AG04450 (cell line): ENCODE measurements around the gene FKBP1C. TPM values are rescaled to one million over a fixed set of nuclear protein-coding genes. Genes with fewer than 3 reads are reported as not detected.
"Not testable (repeated sequence)": the region's sequence is repeated elsewhere in the genome, so short reads cannot be mapped to it uniquely, and the experiment has no call there.

ENCODE experiments used
- CTCF ChIA-PET: fragments of 300-600, 350-600 bp; formaldehyde crosslinking; extraction: SDS; loops from one replicate; lab custom pipeline; 2022; ENCODE audit warnings: antibody characterized with exemption, inconsistent platforms; lab: Charles Lee
- POLR2A ChIA-PET: fragments of 350-600 bp; formaldehyde crosslinking; extraction: SDS; loops from one replicate; lab custom pipeline; 2021; ENCODE audit warnings: antibody characterized with exemption, inconsistent platforms; lab: Yijun Ruan, JAX
- DNase-seq: peaks from one replicate; pipeline ENCODE4 v3.0.0-alpha.2; 2011; ENCODE audit warnings: low read depth, low spot score
- H3K27ac ChIP-seq: one replicate; pipeline ENCODE4 v1.5.1; 2012; ENCODE audit warnings: low read depth, low read length, control low read depth
- H3K27me3 ChIP-seq: one replicate; pipeline ENCODE4 v1.6.0; 2012; ENCODE audit warnings: low read length; ENCODE audit not compliant: control insufficient read depth, insufficient read depth
- H3K4me3 ChIP-seq: 2 replicates; pipeline ENCODE4 v1.5.1; 2011; ENCODE audit warnings: mild to moderate bottlenecking, low read depth, low read length, control low read depth
- H3K9me3 ChIP-seq: 2 replicates; pipeline ENCODE4 v1.5.1; 2012; ENCODE audit warnings: low read length; ENCODE audit not compliant: control insufficient read depth, insufficient read depth
- CTCF ChIP-seq: IDR thresholded peaks from 2 replicates; pipeline ENCODE4 v1.5.1; 2011; ENCODE audit warnings: low read depth, low read length, control low read depth, inconsistent platforms
- polyA plus RNA-seq: library from polyadenylated mRNA; depleted of rRNA; stranded (reverse); fragments of >200 nt; gene quantifications from 2 replicates; pipeline ENCODE4 v1.2.3, GENCODE V29; 2011

The FKBP1C gene
- polyA plus RNA-seq, 1 experiment, result 4.6 TPM

DNA sequence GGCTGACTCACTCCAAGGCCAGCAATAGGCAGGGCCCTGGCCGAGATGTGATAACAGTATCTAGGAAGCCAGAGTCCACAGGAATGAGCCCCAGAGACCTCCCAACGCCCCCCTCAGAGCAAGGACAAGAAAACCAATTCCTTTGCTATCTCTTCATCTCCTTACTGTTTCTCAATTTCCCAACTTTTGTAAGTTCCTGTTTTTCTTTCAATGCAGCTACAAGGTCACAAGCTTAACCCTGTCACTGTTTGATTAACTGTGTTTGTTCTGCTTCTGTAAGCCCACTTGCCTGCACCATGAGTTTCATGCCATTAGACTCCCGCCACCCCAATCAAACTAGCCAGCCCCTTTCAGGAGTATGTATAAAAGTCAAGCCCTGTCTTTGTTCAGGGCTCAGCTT is 3.5 kb downstream of the FKBP1C start:
- DNase-seq, result no peak
- Histone ChIP-seq H3K27me3 (no peaks in the 10 kb centered on the region), H3K9me3 (peaks cover 4% of the 10 kb centered on the region), H3K27ac (no peak overlapping the region), H3K4me3 (no peak overlapping the region)
- CTCF ChIA-PET, result no interaction called here
- TF ChIP-seq CTCF, result no peak
- POLR2A ChIA-PET, result no interaction called here

DNA sequence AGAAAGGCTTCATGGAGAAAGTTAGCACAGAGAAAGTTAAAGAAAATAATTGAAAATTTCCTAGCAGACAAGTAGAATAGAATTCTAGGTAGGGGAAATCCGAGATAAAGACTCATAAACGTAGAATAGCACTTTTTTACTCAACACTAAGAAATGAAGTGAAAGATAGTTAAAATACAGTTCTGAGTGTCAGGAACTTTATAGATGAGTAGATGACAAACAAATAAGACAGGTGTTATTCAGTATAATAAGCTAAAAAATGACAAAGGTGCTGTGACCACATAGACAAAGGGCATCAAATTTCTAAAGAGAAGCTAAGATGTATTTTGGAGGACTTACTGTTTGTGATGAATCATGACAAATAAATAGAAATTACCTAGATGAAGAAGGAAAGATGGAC is 12.9 kb downstream of the FKBP1C start:
- Histone ChIP-seq H3K27me3 (no peaks in the 10 kb centered on the region), H3K9me3 (peaks cover 12% of the 10 kb centered on the region), H3K27ac (no peak overlapping the region), H3K4me3 (no peak overlapping the region)
- POLR2A ChIA-PET, result no interaction called here
- DNase-seq, result no peak
- TF ChIP-seq CTCF, result no peak
- CTCF ChIA-PET, result no interaction called here

- H3K27ac ChIP-seq, DNase-seq, CTCF ChIA-PET, H3K4me3 ChIP-seq, H3K27me3 ChIP-seq, POLR2A ChIA-PET: not testable (repeated sequence)
- H3K9me3 ChIP-seq, result peaks cover 28% of the 10 kb centered on the region
These were observed 14.7 kb downstream of the FKBP1C start for GRCh38 chr6:63225987-63226386.

DNA sequence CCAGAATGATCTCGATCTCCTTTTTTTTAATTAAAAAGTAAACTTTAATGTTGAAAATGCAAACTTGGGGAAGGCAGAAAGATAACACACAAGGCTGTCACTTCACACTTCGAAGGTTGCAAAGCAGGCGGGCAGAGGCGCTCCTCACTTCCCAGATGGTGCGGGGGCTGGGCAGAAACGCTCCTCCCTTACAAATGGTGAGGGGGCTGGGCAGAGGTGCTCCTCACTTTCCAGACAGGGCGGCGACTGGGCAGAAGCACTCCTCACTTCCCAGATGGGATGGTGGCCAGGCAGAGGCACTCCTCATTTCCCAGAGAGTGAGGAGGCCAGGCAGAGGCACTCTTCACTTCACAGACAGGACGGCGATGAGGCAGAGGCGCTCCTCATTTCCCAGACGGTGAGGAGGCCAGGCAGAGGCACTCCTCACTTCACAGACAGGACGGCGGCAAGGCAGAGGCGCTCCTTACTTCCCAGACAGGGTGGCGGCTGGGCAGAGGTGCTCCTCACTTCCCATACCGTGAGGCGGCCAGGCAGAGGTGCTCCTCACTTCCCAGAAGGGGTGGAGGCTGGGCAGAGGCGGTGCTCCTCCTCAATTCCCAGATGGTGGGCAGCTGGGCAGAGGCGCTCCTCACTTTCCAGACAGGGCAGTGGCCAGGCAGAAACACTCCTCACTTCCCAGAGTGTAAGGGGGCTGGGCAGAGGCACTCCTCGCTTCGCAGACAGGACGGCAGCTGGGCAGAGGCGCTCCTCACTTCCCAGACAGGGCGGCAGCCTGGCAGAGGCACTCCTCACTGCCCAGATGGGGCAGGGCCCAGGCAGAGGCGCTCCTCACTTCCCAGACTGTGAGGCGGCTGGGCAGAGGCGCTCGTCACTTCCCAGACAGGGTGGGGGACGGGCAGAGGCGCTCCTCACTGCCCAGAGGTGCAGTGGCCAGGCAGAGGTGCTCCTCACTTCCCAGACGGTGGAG is 16.9 kb downstream of the FKBP1C start:
- CTCF ChIA-PET, POLR2A ChIA-PET, H3K27me3 ChIP-seq, DNase-seq, H3K4me3 ChIP-seq, H3K27ac ChIP-seq: not testable (repeated sequence)
- peaks cover 28% of the 10 kb centered on the region for H3K9me3 ChIP-seq

DNA sequence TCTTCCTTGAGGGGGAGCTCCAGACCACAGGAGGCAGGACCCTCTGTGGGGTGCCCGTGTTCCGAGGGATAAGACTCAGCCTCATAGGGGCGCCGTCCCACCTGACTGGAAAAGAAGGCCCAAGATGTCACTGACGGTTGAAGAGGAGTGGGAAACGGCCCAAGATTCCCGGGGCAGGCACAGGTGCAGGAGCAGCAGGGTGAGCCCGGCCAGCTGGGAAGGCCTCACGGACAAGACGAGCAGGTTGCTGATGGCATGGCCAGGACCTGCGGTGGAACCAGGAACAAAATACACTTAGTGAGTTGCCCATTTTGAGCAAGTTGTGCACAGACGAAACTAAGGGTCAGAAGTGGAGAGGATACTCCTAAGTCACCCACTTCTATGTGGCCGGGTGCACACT is 18.8 kb downstream of the FKBP1C start:
- H3K4me3 ChIP-seq, POLR2A ChIA-PET, CTCF ChIA-PET, H3K27ac ChIP-seq, DNase-seq, H3K27me3 ChIP-seq: not testable (repeated sequence)
- H3K9me3 ChIP-seq, result peaks cover 28% of the 10 kb centered on the region

GRCh38 chr6:63230511-63230910 is 19.2 kb downstream of the FKBP1C start:
- CTCF ChIA-PET, DNase-seq, H3K27me3 ChIP-seq, H3K27ac ChIP-seq, POLR2A ChIA-PET, H3K4me3 ChIP-seq: not testable (repeated sequence)
- peaks cover 28% of the 10 kb centered on the region for H3K9me3 ChIP-seq

DNA sequence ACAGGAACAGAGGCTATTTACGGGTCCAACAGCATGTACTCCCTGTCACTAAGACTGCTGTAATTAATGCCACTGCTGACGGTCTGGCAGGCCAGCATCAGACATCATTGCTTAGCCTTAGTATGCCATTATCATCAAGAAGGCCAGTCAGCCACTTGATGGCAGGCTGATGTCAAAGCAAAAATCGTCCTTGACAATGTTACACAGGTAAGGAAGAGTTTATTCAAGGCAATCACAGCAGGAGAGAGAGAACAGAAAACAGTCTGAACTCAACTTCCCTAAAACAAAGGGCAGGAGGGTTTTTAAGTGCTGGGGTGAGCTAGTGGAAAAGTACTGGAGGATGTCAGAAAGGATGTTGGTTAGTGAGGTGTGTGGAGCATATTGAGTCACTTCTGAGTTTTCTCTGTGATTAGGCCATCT is 25.1 kb downstream of the FKBP1C start:
- Histone ChIP-seq H3K27ac (no peak overlapping the region), H3K9me3 (no peaks in the 10 kb centered on the region), H3K4me3 (no peak overlapping the region), H3K27me3 (no peaks in the 10 kb centered on the region)
- DNase-seq, result no peak
- TF ChIP-seq CTCF, result no peak
- ChIA-PET CTCF (no interaction called here), POLR2A (no interaction called here)
